ENCODE data around the gene KRTAP9-2.
"Not testable (repeated sequence)": the region's sequence is repeated elsewhere in the genome, so short reads cannot be mapped to it uniquely, and the experiment has no call there.

DNA sequence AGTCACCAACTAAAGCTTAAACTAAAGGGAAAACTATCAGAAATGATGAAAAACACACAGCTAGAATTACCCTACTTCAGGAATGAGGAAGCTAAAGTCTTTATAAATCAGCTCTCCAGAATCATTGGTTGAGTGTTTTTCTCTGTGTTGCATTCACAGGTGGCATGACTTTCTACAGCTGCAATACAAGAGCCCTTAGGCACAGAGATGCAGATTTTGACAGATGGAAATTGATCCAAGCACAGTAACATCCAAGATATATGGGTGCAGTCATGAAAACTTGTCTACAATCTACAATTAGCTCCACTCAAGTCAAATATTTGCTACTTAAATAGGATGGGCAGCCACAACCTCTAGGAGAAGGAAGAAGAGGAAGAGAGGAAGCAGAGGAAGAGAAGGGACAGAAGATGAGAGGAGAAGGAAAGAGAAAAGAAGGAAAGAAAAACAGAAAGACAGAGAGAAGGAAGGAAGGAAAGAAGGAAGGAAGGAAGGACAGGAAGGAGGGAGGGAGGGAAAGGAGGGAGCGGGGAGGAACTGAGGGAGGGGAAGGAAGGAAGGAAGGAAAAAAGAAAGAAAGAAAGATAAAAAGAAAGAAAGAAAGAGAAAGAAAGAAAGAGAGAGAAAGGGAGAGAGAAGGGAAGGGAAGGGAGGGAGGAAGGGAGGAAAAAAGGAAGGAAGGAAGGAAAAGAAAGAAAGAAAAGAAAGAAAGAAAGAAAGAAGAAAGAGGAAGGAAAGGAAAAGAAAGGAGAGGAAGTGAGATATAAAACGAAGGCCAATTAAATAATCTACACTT is 20.7 kb downstream of the KRTAP9-2 start:
- TF ChIP-seq, protein P1, sequence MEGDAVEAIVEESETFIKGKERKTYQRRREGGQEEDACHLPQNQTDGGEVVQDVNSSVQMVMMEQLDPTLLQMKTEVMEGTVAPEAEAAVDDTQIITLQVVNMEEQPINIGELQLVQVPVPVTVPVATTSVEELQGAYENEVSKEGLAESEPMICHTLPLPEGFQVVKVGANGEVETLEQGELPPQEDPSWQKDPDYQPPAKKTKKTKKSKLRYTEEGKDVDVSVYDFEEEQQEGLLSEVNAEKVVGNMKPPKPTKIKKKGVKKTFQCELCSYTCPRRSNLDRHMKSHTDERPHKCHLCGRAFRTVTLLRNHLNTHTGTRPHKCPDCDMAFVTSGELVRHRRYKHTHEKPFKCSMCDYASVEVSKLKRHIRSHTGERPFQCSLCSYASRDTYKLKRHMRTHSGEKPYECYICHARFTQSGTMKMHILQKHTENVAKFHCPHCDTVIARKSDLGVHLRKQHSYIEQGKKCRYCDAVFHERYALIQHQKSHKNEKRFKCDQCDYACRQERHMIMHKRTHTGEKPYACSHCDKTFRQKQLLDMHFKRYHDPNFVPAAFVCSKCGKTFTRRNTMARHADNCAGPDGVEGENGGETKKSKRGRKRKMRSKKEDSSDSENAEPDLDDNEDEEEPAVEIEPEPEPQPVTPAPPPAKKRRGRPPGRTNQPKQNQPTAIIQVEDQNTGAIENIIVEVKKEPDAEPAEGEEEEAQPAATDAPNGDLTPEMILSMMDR (IDR thresholded peaks at IDR 0.05) = not testable (repeated sequence)
- TF ChIP-seq MXI1 (IDR thresholded peaks at IDR 0.05; ENCODE audit: low read depth, low read length); EZH2phosphoT487 (IDR thresholded peaks at IDR 0.05; ENCODE audit: borderline replicate concordance, low read depth); SMC3 (IDR thresholded peaks at IDR 0.05; ENCODE audit: low read depth, low read length): not testable (repeated sequence)

Measured in SK-N-SH (cell line).